Gastroesophageal sphincter (tissue), 4 donors: ENCODE measurements around the gene WNT11. TPM values are rescaled to one million over a fixed set of nuclear protein-coding genes. Genes with fewer than 3 reads are reported as not detected.

ENCODE experiments used
- ATAC-seq: fragments of 150-250 bp; one replicate; pipeline ENCODE4 v1.9.1; 2016; ENCODE audit warnings: mild to moderate bottlenecking, moderate library complexity
- H3K27ac ChIP-seq, 4 donors: fragments of 200-600 bp; sonication (generic) in 3 of 4; 1 replicate in 3 of 4; 2 replicates in 1 of 4; pipeline ENCODE4 v1.5.1; 2016 to 2019
- H3K27me3 ChIP-seq: fragments of 200-600 bp; sonication (generic); one replicate; pipeline ENCODE4 v1.5.1; 2019
- H3K36me3 ChIP-seq, 2 donors: fragments of 200-600 bp; sonication (generic); one replicate each; pipeline ENCODE4 v1.5.1; 2019; ENCODE audit warnings: control low read depth in 1 of 2
- H3K4me1 ChIP-seq, 3 donors: fragments of 200-600 bp; sonication (generic); 1 replicate in 2 of 3; 2 replicates in 1 of 3; pipeline ENCODE4 v1.5.1; 2016 to 2019; ENCODE audit warnings: control low read depth in 2 of 3
- H3K4me3 ChIP-seq, 2 donors: fragments of 200-600 bp; sonication (generic); one replicate each; pipeline ENCODE4 v1.5.1; 2019; ENCODE audit warnings: mild to moderate bottlenecking in 1 of 2, moderate library complexity in 1 of 2
- H3K9me3 ChIP-seq, 3 donors: fragments of 200-600 bp; sonication (generic); one replicate each; pipeline ENCODE4 v1.5.1; 2017 to 2019; ENCODE audit warnings: control low read depth in 2 of 3
- CTCF ChIP-seq, 4 experiments: fragments of 200-600 bp in 2 of 4; fragments of 450-650 bp in 2 of 4; sonication (generic) in 1 of 4; IDR thresholded peaks; one replicate each; pipeline ENCODE4 v1.5.1; 2017 to 2019; ENCODE audit warnings: antibody characterized with exemption in 4 of 4, mild to moderate bottlenecking in 2 of 4, moderate library complexity in 2 of 4
- EP300 ChIP-seq: sonication (generic); formaldehyde crosslinking; IDR thresholded peaks from one replicate; pipeline ENCODE4 v1.6.1; 2017; ENCODE audit warnings: antibody characterized with exemption, mild to moderate bottlenecking
- POLR2A ChIP-seq, 2 donors: fragments of 450-650 bp; IDR thresholded peaks; one replicate each; pipeline ENCODE4 v1.6.1; 2017; ENCODE audit warnings: antibody characterized with exemption in 2 of 2, mild to moderate bottlenecking in 2 of 2, moderate library complexity in 1 of 2
- POLR2AphosphoS5 ChIP-seq: sonication (generic); formaldehyde crosslinking; IDR thresholded peaks from one replicate; pipeline ENCODE4 v1.6.1; 2017; ENCODE audit warnings: antibody characterized with exemption
- WGBS, 2 donors: methylation state at CpG; one replicate each; pipeline ENCODE4 v1.1.5; 2018; ENCODE audit warnings: low coverage in 1 of 2; 5-methylcytosine and 5-hydroxymethylcytosine counted together
- total RNA-seq, 4 donors: library from RNA; depleted of rRNA; stranded (reverse); fragments of >200 nt; gene quantifications; one replicate each; pipeline ENCODE4 v1.1.0, GENCODE V29; 2016

Gene WNT11
- total RNA-seq, 4 donors from 2014 or later: 2.5 to 17.1 (median 5.4) TPM

- no peak overlapping the region for H3K4me3 ChIP-seq
- TF ChIP-seq POLR2AphosphoS5 (no peak), POLR2A (IDR thresholded peaks at IDR 0.05) (no peak), CTCF (IDR thresholded peaks at IDR 0.05) (no peak), EP300 (no peak)
- H3K27ac ChIP-seq: no peak overlapping the region
- ATAC-seq: no peak
- peaks cover 0 to 10% (median 0%) of the 10 kb centered on the region in 3 donors for H3K4me1 ChIP-seq
- H3K36me3 ChIP-seq: no peaks in the 10 kb centered on the region
- H3K27me3 ChIP-seq: peaks cover 9% of the 10 kb centered on the region
- no peaks in the 10 kb centered on the region for H3K9me3 ChIP-seq
- no CpG with 5 or more reads among the region's 7 CpGs for WGBS, 2 donors
These were observed 33.8 kb upstream of the WNT11 start for GRCh38 chr11:76240161-76240540.

GRCh38 chr11:76239483-76240160 is 33.3 kb upstream of the WNT11 start:
- Histone ChIP-seq H3K4me3 (no peak overlapping the region), H3K27me3 (peaks cover 9% of the 10 kb centered on the region), H3K27ac (no peak overlapping the region), H3K4me1 (peaks cover 0 to 12% (median 0%) of the 10 kb centered on the region in 3 donors), H3K9me3 (no peaks in the 10 kb centered on the region), H3K36me3 (no peaks in the 10 kb centered on the region)
- TF ChIP-seq EP300 (no peak), CTCF (IDR thresholded peaks at IDR 0.05) (no peak), POLR2A (IDR thresholded peaks at IDR 0.05) (no peak), POLR2AphosphoS5 (no peak)
- no CpG with 5 or more reads among the region's 11 CpGs for WGBS, 2 donors
- no peak for ATAC-seq

- Histone ChIP-seq H3K4me3 (no peak overlapping the region), H3K36me3 (no peaks in the 10 kb centered on the region), H3K4me1 (peaks cover 0 to 23% (median 10%) of the 10 kb centered on the region in 3 donors), H3K27ac (no peak overlapping the region), H3K9me3 (no peaks in the 10 kb centered on the region), H3K27me3 (peaks cover under 1% of the 10 kb centered on the region)
- WGBS, 2 donors: no CpG with 5 or more reads among the region's 6 CpGs
- TF ChIP-seq POLR2AphosphoS5: no peak
- no peak for TF ChIP-seq POLR2A (IDR thresholded peaks at IDR 0.05)
- no peak for TF ChIP-seq CTCF (IDR thresholded peaks at IDR 0.05)
- no peak for TF ChIP-seq EP300
- no peak for ATAC-seq
These were observed 32.2 kb upstream of the WNT11 start for GRCh38 chr11:76238551-76238950.

GRCh38 chr11:76237914-76238313 is 31.6 kb upstream of the WNT11 start:
- Histone ChIP-seq H3K36me3 (no peaks in the 10 kb centered on the region), H3K4me3 (no peak overlapping the region), H3K9me3 (no peaks in the 10 kb centered on the region), H3K27me3 (no peaks in the 10 kb centered on the region), H3K27ac (no peak overlapping the region), H3K4me1 (peaks cover 0 to 23% (median 10%) of the 10 kb centered on the region in 3 donors)
- no peak for ATAC-seq
- no peak for TF ChIP-seq EP300
- TF ChIP-seq CTCF (IDR thresholded peaks at IDR 0.05): no peak
- TF ChIP-seq POLR2AphosphoS5: no peak

- Histone ChIP-seq H3K27ac (peak overlapping the region in 1 of 4 donors; percentile 86), H3K9me3 (no peaks in the 10 kb centered on the region), H3K36me3 (no peaks in the 10 kb centered on the region), H3K4me3 (peak overlapping the region in 1 of 2 donors; percentile 67), H3K4me1 (peaks cover 0 to 23% (median 10%) of the 10 kb centered on the region in 3 donors), H3K27me3 (no peaks in the 10 kb centered on the region)
- TF ChIP-seq POLR2AphosphoS5 (no peak), CTCF (IDR thresholded peaks at IDR 0.05) (no peak), POLR2A (IDR thresholded peaks at IDR 0.05) (no peak), EP300 (no peak)
- 86 to 89% methylated on average over 5 to 8 of the region's 8 CpGs for whole genome bisulfite sequencing, 2 donors
- no peak for ATAC-seq
These were observed 30.8 kb upstream of the WNT11 start for GRCh38 chr11:76237000-76237649.
